Activated B cell treated with CpG ODN at 0.5 μM for 24 hours (primary cell): ENCODE results near the gene PGA3. TPM values are rescaled to one million over a fixed set of nuclear protein-coding genes. Genes with fewer than 3 reads are reported as not detected.

ENCODE experiments used
- ATAC-seq: fragments of 200-7000 bp; cut with Tn5 transposase; one replicate; pipeline ENCODE4 v1.10.0; 2021; ENCODE audit warnings: low read depth, mild to moderate bottlenecking, moderate library complexity
- CTCF ChIA-PET: fragments of 350-600 bp; sonication (Branson Sonifier 250); formaldehyde crosslinking; loops from one replicate; lab custom pipeline; 2021; ENCODE audit warnings: antibody characterized with exemption; lab: Charles Lee
- POLR2A ChIA-PET: fragments of 350-600 bp; sonication (Branson Sonifier 250); formaldehyde crosslinking; loops from one replicate; lab custom pipeline; 2021; ENCODE audit warnings: antibody characterized with exemption; lab: Charles Lee
- DNase-seq: peaks from one replicate; pipeline ENCODE4 v3.0.0; 2022
- H3K27ac Mint-ChIP-seq: one replicate; pipeline ENCODE4 v1.8.0; 2020; ENCODE audit warnings: mixed read lengths
- H3K27me3 Mint-ChIP-seq: one replicate; pipeline ENCODE4 v1.8.0; 2021; ENCODE audit warnings: mixed read lengths
- H3K36me3 Mint-ChIP-seq: one replicate; pipeline ENCODE4 v1.8.0; 2021; ENCODE audit warnings: low read depth, mixed read lengths
- H3K4me1 Mint-ChIP-seq: one replicate; pipeline ENCODE4 v1.8.0; 2021; ENCODE audit warnings: mixed read lengths
- H3K4me3 Mint-ChIP-seq: one replicate; pipeline ENCODE4 v1.8.0; 2020; ENCODE audit warnings: mild to moderate bottlenecking, mixed read lengths
- H3K9me3 Mint-ChIP-seq: one replicate; pipeline ENCODE4 v1.8.0; 2020; ENCODE audit warnings: mixed read lengths
- CTCF ChIP-seq: fragments of 200-600 bp; IDR thresholded peaks from one replicate; pipeline ENCODE4 v1.8.0; 2022; ENCODE audit warnings: antibody characterized with exemption, mild to moderate bottlenecking
- intact Hi-C: fragments of 100-400 bp; cut with micrococcal nuclease; formaldehyde crosslinking; loops from one replicate; pipeline ENCODE4 v1.15.1; 2024
- total RNA-seq: library from RNA; stranded (reverse); gene quantifications from 2 replicates; pipeline ENCODE4 v1.2.3, GENCODE V29; 2022

The PGA3 gene
- total RNA-seq, 1 donor from 2014 or later = not detected

GRCh38 chr11:61157743-61158142, 45.6 kb upstream of the PGA3 start:
- Mint-ChIP-seq H3K27ac (peak overlapping the region; percentile 20), H3K4me1 (peaks cover 44% of the 10 kb centered on the region), H3K27me3 (no peaks in the 10 kb centered on the region), H3K4me3 (no peak overlapping the region), H3K36me3 (peaks cover 25% of the 10 kb centered on the region), H3K9me3 (peaks cover 7% of the 10 kb centered on the region)
- ATAC-seq (no peak), DNase-seq (no peak)
- ChIA-PET POLR2A (interaction anchor here (0.8 to 1.2 kb wide), 2 partner anchors 16 to 115 kb away, joined by 3 to 4 read pairs; no protein-coding TSS in a partner anchor), CTCF (interaction anchor here (0.9 to 1.1 kb wide), 3 partner anchors 10 to 30 kb away, joined by 3 to 5 read pairs (median 4); no protein-coding TSS in a partner anchor)
- TF ChIP-seq CTCF = no peak
- intact Hi-C loops = no loop called here

- no peak for TF ChIP-seq CTCF
- H3K9me3 Mint-ChIP-seq = peaks cover 9% of the 10 kb centered on the region
- ATAC-seq = no peak
- H3K4me3 Mint-ChIP-seq = peak overlapping the region; percentile 19
- ChIA-PET CTCF (interaction anchor here (1.3 kb wide), 1 partner anchor 260 kb away, joined by 3 read pairs; no protein-coding TSS in a partner anchor), POLR2A (interaction anchor here (0.7 to 1.2 kb wide), 4 partner anchors 30 to 208 kb away, joined by 3 to 6 read pairs (median 4); no protein-coding TSS in a partner anchor)
- intact Hi-C loops = no loop called here
- peaks cover 25% of the 10 kb centered on the region for H3K36me3 Mint-ChIP-seq
- H3K27ac Mint-ChIP-seq = peak overlapping the region; percentile 79
- no peaks in the 10 kb centered on the region for H3K27me3 Mint-ChIP-seq
- DNase-seq = no peak
- peaks cover 55% of the 10 kb centered on the region for H3K4me1 Mint-ChIP-seq
Measured at GRCh38 chr11:61158691-61159381, 44.5 kb upstream of the PGA3 start.

- intact Hi-C loops = loop anchor here (1.0 to 5.0 kb wide), 11 partner anchors 27 to 1543 kb away; partner anchors contain the start of genes CCDC86, CPSF7, OSBP and PRPF19
- peak overlapping the region; percentile 93 for H3K27ac Mint-ChIP-seq
- H3K4me1 Mint-ChIP-seq = peaks cover 68% of the 10 kb centered on the region
- H3K9me3 Mint-ChIP-seq = peaks cover 9% of the 10 kb centered on the region
- ATAC-seq (no peak), DNase-seq (no peak)
- ChIA-PET POLR2A (interaction anchor here (0.7 to 1.8 kb wide), 9 partner anchors 8 to 255 kb away, joined by 3 to 5 read pairs (median 3); partner anchors contain the start of genes CYB561A3 and TMEM138), CTCF (interaction anchor here (1.0 to 1.3 kb wide), 3 partner anchors 31 to 262 kb away, joined by 3 read pairs; no protein-coding TSS in a partner anchor)
- H3K36me3 Mint-ChIP-seq = peaks cover 12% of the 10 kb centered on the region
- peak overlapping the region; percentile 86 for H3K4me3 Mint-ChIP-seq
- no peak for TF ChIP-seq CTCF
- no peaks in the 10 kb centered on the region for H3K27me3 Mint-ChIP-seq
Measured at GRCh38 chr11:61160487-61161189, 42.7 kb upstream of the PGA3 start.

GRCh38 chr11:61161190-61162091, 41.9 kb upstream of the PGA3 start, which contains the start of gene VPS37C:
Gene VPS37C, minus strand, starts transcription at chr11:61161426. Its CDS starts 22,597 bp downstream, at chr11:61138829.
- DNase-seq (peak; percentile 98), ATAC-seq (peak; percentile 77)
- intact Hi-C loops = loop anchor here (1.0 to 5.0 kb wide), 11 partner anchors 26 to 1544 kb away; partner anchors contain the start of genes CCDC86, CPSF7, OSBP and PRPF19
- Mint-ChIP-seq H3K27ac (peak within 1 kb of the TSS; percentile 97), H3K36me3 (peaks cover 9% of the 10 kb centered on the region), H3K4me3 (peak within 1 kb of the TSS; percentile 93), H3K9me3 (peaks cover 7% of the 10 kb centered on the region), H3K27me3 (no peaks in the 10 kb centered on the region), H3K4me1 (peaks cover 65% of the 10 kb centered on the region)
- TF ChIP-seq CTCF = no peak
- POLR2A ChIA-PET = interaction anchor here (0.6 to 1.8 kb wide), 13 partner anchors 7 to 1679 kb away, joined by 3 to 5 read pairs (median 3); partner anchors contain the start of genes CYB561A3, TMEM109 and TMEM138
- CTCF ChIA-PET = interaction anchor here (1.0 kb wide), 1 partner anchor 246 kb away, joined by 3 read pairs; no protein-coding TSS in a partner anchor
